Mucosa of descending colon (tissue), 3 donors: ENCODE data around the gene INTU. TPM values are rescaled to one million over a fixed set of nuclear protein-coding genes. Genes with fewer than 3 reads are reported as not detected.
"Not testable (repeated sequence)": the region's sequence is repeated elsewhere in the genome, so short reads cannot be mapped to it uniquely, and the experiment has no call there.

ENCODE experiments used
- ATAC-seq: fragments of 200-7000 bp; cut with Tn5 transposase; one replicate; pipeline ENCODE4 v1.9.1; 2020; ENCODE audit warnings: mild to moderate bottlenecking, moderate library complexity
- DNase-seq, 3 donors: peaks; one replicate each; pipeline ENCODE4 v3.0.0-alpha.2; 2020
- H3K36me3 ChIP-seq: fragments of 200-600 bp; one replicate; pipeline ENCODE4 v1.8.0; 2021; ENCODE audit warnings: low read depth, mild to moderate bottlenecking
- H3K4me1 ChIP-seq: fragments of 200-600 bp; one replicate; pipeline ENCODE4 v1.8.0; 2021; ENCODE audit warnings: low read depth, mild to moderate bottlenecking
- H3K4me3 ChIP-seq: fragments of 200-600 bp; one replicate; pipeline ENCODE4 v1.8.0; 2021; ENCODE audit warnings: mild to moderate bottlenecking
- H3K9me3 ChIP-seq: fragments of 200-600 bp; one replicate; pipeline ENCODE4 v1.8.0; 2021; ENCODE audit warnings: mild to moderate bottlenecking
- CTCF ChIP-seq: fragments of 200-600 bp; IDR thresholded peaks from one replicate; pipeline ENCODE4 v1.8.0; 2022; ENCODE audit warnings: antibody characterized with exemption, mild to moderate bottlenecking
- intact Hi-C, 2 donors: fragments of 100-400 bp; cut with DNase I in 1 of 2; cut with micrococcal nuclease in 1 of 2; formaldehyde crosslinking; loops; one replicate each; pipeline versions ENCODE4 v1.11.0 to v1.11.1; 2022; cut with DNase I, micrococcal nuclease
- total RNA-seq, 3 donors: library from RNA; stranded (reverse); fragmentation: NEBNext Ultra II Directional in 2 of 3; extraction: Animal tissue kit (Norgen Biotek cat#: 25700) in 2 of 3; gene quantifications; one replicate each; pipeline versions ENCODE4 v1.2.1 to v1.2.4, GENCODE V29; 2021 to 2023
- donor health status: DM: no; HTN: no; CAD: no; lungs with moderate emphysema.
- donor health status: DM: no; HTN: no; CAD: no.
- donor health status: DM: no; HTN: yes; CAD: no.

The INTU gene
- total RNA-seq, 3 donors from 2014 or later = 4.2 to 8.2 (median 5.8) TPM

GRCh38 chr4:127648061-127648460, 15.3 kb downstream of the INTU start:
- H3K4me3 ChIP-seq = no peak overlapping the region
- no peak for TF ChIP-seq CTCF
- no peaks in the 10 kb centered on the region for H3K36me3 ChIP-seq
- no peak for ATAC-seq
- H3K9me3 ChIP-seq = no peaks in the 10 kb centered on the region
- no peaks in the 10 kb centered on the region for H3K4me1 ChIP-seq
- intact Hi-C loops = no loop called here
- no peak for DNase-seq

- H3K9me3 ChIP-seq, H3K36me3 ChIP-seq, intact Hi-C loops, DNase-seq, ATAC-seq, H3K4me1 ChIP-seq, H3K4me3 ChIP-seq: not testable (repeated sequence)
These were observed 22.8 kb downstream of the INTU start for GRCh38 chr4:127655590-127655989.

GRCh38 chr4:127656047-127656680, 23.4 kb downstream of the INTU start:
- H3K36me3 ChIP-seq = no peaks in the 10 kb centered on the region
- TF ChIP-seq CTCF = no peak
- H3K4me1 ChIP-seq = no peaks in the 10 kb centered on the region
- intact Hi-C loops = no loop called here
- ATAC-seq (no peak), DNase-seq (no peak)
- no peaks in the 10 kb centered on the region for H3K9me3 ChIP-seq
- H3K4me3 ChIP-seq = no peak overlapping the region

GRCh38 chr4:127660284-127660885, 27.6 kb downstream of the INTU start:
- intact Hi-C loops = no loop called here
- H3K4me3 ChIP-seq = no peak overlapping the region

GRCh38 chr4:127667116-127667515, 34.4 kb downstream of the INTU start:
- H3K36me3 ChIP-seq = no peaks in the 10 kb centered on the region
- ATAC-seq (no peak), DNase-seq (no peak)
- H3K9me3 ChIP-seq = no peaks in the 10 kb centered on the region
- no peak overlapping the region for H3K4me3 ChIP-seq
- H3K4me1 ChIP-seq = no peaks in the 10 kb centered on the region
- TF ChIP-seq CTCF = no peak
- intact Hi-C loops = no loop called here

More at GRCh38 chr4:127660284-127660885, 27.6 kb downstream of the INTU start:
- TF ChIP-seq CTCF = no peak
- no peak for DNase-seq
- no peaks in the 10 kb centered on the region for H3K36me3 ChIP-seq
- no peak for ATAC-seq
- no peaks in the 10 kb centered on the region for H3K9me3 ChIP-seq
- no peaks in the 10 kb centered on the region for H3K4me1 ChIP-seq

- Histone ChIP-seq H3K9me3 (no peaks in the 10 kb centered on the region), H3K4me1 (no peaks in the 10 kb centered on the region), H3K36me3 (no peaks in the 10 kb centered on the region), H3K4me3 (no peak overlapping the region)
- no peak for TF ChIP-seq CTCF
- DNase-seq (no peak), ATAC-seq (no peak)
- intact Hi-C loops = no loop called here
These were observed 35.0 kb downstream of the INTU start for GRCh38 chr4:127667772-127668171.
